K562 (cell line): Measurements from ENCODE around the gene PUM2. TPM values are rescaled to one million over a fixed set of nuclear protein-coding genes. Genes with fewer than 3 reads are reported as not detected.

ENCODE experiments used
- ATAC-seq: fragments of 200-7000 bp; cut with Tn5 transposase; 3 replicates; pipeline ENCODE4 v1.9.1; 2020; ENCODE audit warnings: moderate library complexity
- BruUV-seq: library from RNA; stranded (reverse); fragments of 400-500 nt; replicated peaks from 2 replicates; lab custom pipeline; 2021; lab: Mats Ljungman, UMichigan
- CTCF ChIA-PET: fragments of 300-600 bp; formaldehyde crosslinking; extraction: SDS; loops from one replicate; lab custom pipeline; 2021; ENCODE audit warnings: low intra/inter-chr PET ratio; lab: Yijun Ruan, JAX
- POLR2A ChIA-PET: fragments of 300-600, 350-650 bp; sonication (Branson Sonifier 250); formaldehyde crosslinking; extraction: SDS; loops from one replicate; lab custom pipeline; 2021; ENCODE audit warnings: antibody characterized with exemption, inconsistent platforms; lab: Yijun Ruan, JAX
- DNase-seq, 4 experiments: peaks; one replicate each; pipeline versions ENCODE4 v3.0.0 to v3.0.0-alpha.2; 2011 to 2018; ENCODE audit warnings: low spot score in 3 of 4, mixed read lengths in 3 of 4; ENCODE audit errors: extremely low read depth in 1 of 4
- FAIRE-seq: peaks from 2 replicates; lab custom pipeline; 2011; peaks lifted over from hg19 to GRCh38; lab: Jason Lieb, UNC
- H2AFZ ChIP-seq: 2 replicates; pipeline ENCODE4 v1.6.0; 2011; ENCODE audit warnings: low read depth, low read length, control low read depth, inconsistent platforms
- H3K27ac ChIP-seq: fragments of 200-600 bp; 3 replicates; pipeline ENCODE4 v1.8.0; 2011; ENCODE audit warnings: low read depth, mild to moderate bottlenecking, control low read depth, inconsistent platforms, low read length, moderate library complexity, mixed read lengths; ENCODE audit errors: extremely low read depth
- H3K27me3 ChIP-seq, 2 experiments: fragments of 300-600 bp in 1 of 2; 2 replicates in 1 of 2; 3 replicates in 1 of 2; pipeline versions ENCODE4 v1.6.0 to v1.8.0; 2011; ENCODE audit warnings: inconsistent platforms in 2 of 2, low read length in 2 of 2, mild to moderate bottlenecking in 1 of 2, mixed read lengths in 1 of 2, moderate library complexity in 1 of 2; ENCODE audit not compliant: control insufficient read depth in 2 of 2, insufficient read depth in 2 of 2
- H3K36me3 ChIP-seq: fragments of 300-600 bp; 3 replicates; pipeline ENCODE4 v1.8.0; 2011; ENCODE audit warnings: mild to moderate bottlenecking, low read length, inconsistent platforms; ENCODE audit not compliant: control insufficient read depth, insufficient read depth
- H3K4me1 ChIP-seq, 2 experiments: fragments of 200-600 bp in 1 of 2; replicated peaks in 1 of 2; 2 replicates in 1 of 2; 3 replicates in 1 of 2; pipeline versions ENCODE4 v1.5.1 to v1.8.0; 2011; ENCODE audit warnings: inconsistent platforms in 2 of 2, low read length in 2 of 2, mild to moderate bottlenecking in 1 of 2, mixed read lengths in 1 of 2, moderate library complexity in 1 of 2; ENCODE audit not compliant: control insufficient read depth in 2 of 2, insufficient read depth in 2 of 2
- H3K4me2 ChIP-seq: 2 replicates; pipeline ENCODE4 v1.6.1; 2011; ENCODE audit warnings: low read length, control low read depth, inconsistent platforms, mixed read lengths; ENCODE audit not compliant: insufficient read depth
- H3K4me3 ChIP-seq: fragments of 200-600 bp; sonication (generic), shearing (Covaris generic); 2 replicates; pipeline ENCODE4 v1.5.1; 2016; ENCODE audit warnings: control low read depth, inconsistent platforms
- H3K79me2 ChIP-seq: fragments of 200-600 bp; 3 replicates; pipeline ENCODE4 v1.8.0; 2011; ENCODE audit warnings: low read length, inconsistent platforms; ENCODE audit not compliant: control insufficient read depth, insufficient read depth
- H3K9ac ChIP-seq, 2 experiments: 2 replicates each; pipeline versions ENCODE4 v1.6.0 to v1.6.1; 2011; ENCODE audit warnings: low read depth in 2 of 2, low read length in 2 of 2, control low read depth in 1 of 2, inconsistent platforms in 1 of 2, mild to moderate bottlenecking in 1 of 2, mixed read lengths in 1 of 2; ENCODE audit not compliant: insufficient read depth in 1 of 2
- H3K9me1 ChIP-seq: one replicate; pipeline ENCODE4 v1.6.0; 2011; ENCODE audit warnings: inconsistent platforms, mild to moderate bottlenecking, low read length, moderate library complexity; ENCODE audit not compliant: control insufficient read depth, insufficient read depth
- H3K9me3 ChIP-seq: replicated peaks from 2 replicates; pipeline ENCODE4 v1.5.1; 2011; ENCODE audit warnings: low read depth, low read length, inconsistent platforms; ENCODE audit not compliant: control insufficient read depth, insufficient read depth
- H4K20me1 ChIP-seq: replicated peaks from 2 replicates; pipeline ENCODE4 v1.6.1; 2011; ENCODE audit warnings: low read length, inconsistent platforms, mixed read lengths; ENCODE audit not compliant: control insufficient read depth, insufficient read depth
- CHD2 ChIP-seq: IDR thresholded peaks from 2 replicates; pipeline ENCODE4 v1.6.1; 2011; ENCODE audit warnings: low read depth, low read length
- CREM ChIP-seq: IDR thresholded peaks from 2 replicates; pipeline ENCODE4 v1.6.1; 2014; ENCODE audit warnings: antibody characterized with exemption, low read depth
- ESRRB ChIP-seq: fragments of 250-450 bp; sonication (Bioruptor Pico); IDR thresholded peaks from 2 replicates; pipeline ENCODE4 v1.5.0; 2020; ENCODE audit warnings: mild to moderate bottlenecking, moderate library complexity, borderline replicate concordance
- MITF ChIP-seq: IDR thresholded peaks from 2 replicates; pipeline ENCODE4 v1.6.1; 2014; ENCODE audit warnings: antibody characterized with exemption
- MXI1 ChIP-seq: IDR thresholded peaks from 2 replicates; pipeline ENCODE4 v1.6.1; 2011; ENCODE audit warnings: low read depth, mild to moderate bottlenecking, improper control_type of control experiment, low read length
- RBBP5 ChIP-seq: fragments of 200-600 bp; sonication (generic); IDR thresholded peaks from 2 replicates; pipeline ENCODE4 v1.6.1; 2012; ENCODE audit warnings: borderline replicate concordance, mild to moderate bottlenecking, low read length, control low read depth, inconsistent platforms; ENCODE audit not compliant: insufficient read depth, poor library complexity, severe bottlenecking
- RBM25 ChIP-seq: fragments of 200-400 bp; formaldehyde crosslinking; IDR thresholded peaks from 2 replicates; pipeline ENCODE4 v1.6.1; 2018; ENCODE audit warnings: low read length, low read depth, moderate library complexity; ENCODE audit not compliant: severe bottlenecking
- RFX1 ChIP-seq: fragments of 450-650 bp; IDR thresholded peaks from 2 replicates; pipeline ENCODE4 v1.6.1; 2016; ENCODE audit warnings: mild to moderate bottlenecking, moderate library complexity
- SP1 ChIP-seq: sonication (generic); formaldehyde crosslinking; IDR thresholded peaks from 2 replicates; pipeline ENCODE4 v1.8.1; 2022; ENCODE audit warnings: mild to moderate bottlenecking, missing genetic modification reagents
- ZBTB12 ChIP-seq: fragments of 250-450 bp; sonication (Bioruptor Pico); IDR thresholded peaks from 2 replicates; pipeline ENCODE4 v1.4.0; 2020
- ZNF384 ChIP-seq: IDR thresholded peaks from 2 replicates; pipeline ENCODE4 v1.6.1; 2012; ENCODE audit warnings: low read depth, low read length, improper control_type of control experiment
- ZNF398 ChIP-seq: fragments of 250-450 bp; sonication (Bioruptor Pico); IDR thresholded peaks from 2 replicates; pipeline ENCODE4 v1.8.0; 2021; ENCODE audit warnings: moderate library complexity, mild to moderate bottlenecking, inconsistent platforms
- WGBS: fragments of 100-300 bp; shearing (Covaris generic); methylation state at CpG from one replicate; pipeline ENCODE4 v1.1.6; 2016; ENCODE audit warnings: low coverage, mixed read lengths; ENCODE audit not compliant: insufficient coverage; ENCODE audit errors: missing lambda C conversion rate; 5-methylcytosine and 5-hydroxymethylcytosine counted together
- in situ Hi-C: fragments of 300-500 bp; cut with MboI; formaldehyde crosslinking; loops from 4 replicates; pipeline ENCODE4 v1.15.0; 2018; ENCODE audit warnings: inconsistent platforms, mixed read lengths
- intact Hi-C: fragments of 100-400 bp; cut with micrococcal nuclease; formaldehyde crosslinking; loops from 2 replicates; pipeline ENCODE4 v1.14.2; 2022
- polyA plus RNA-seq, 8 experiments: library from polyadenylated mRNA; depleted of rRNA in 4 of 8; stranded (reverse) in 5 of 8; unstranded in 3 of 8; fragments of >200 nt; fragmentation: Nextera tagmentation in 2 of 8; fragmentation: Illumina TruSeq in 1 of 8; extraction: Ambion mirVana in 2 of 8; extraction: Trizol in 1 of 8; gene quantifications; 2 replicates each; pipeline versions ENCODE4 v1.2.1 to v1.2.3, GENCODE V29; 2011 to 2014; ENCODE audit warnings: inconsistent platforms in 1 of 8, missing spikeins in 1 of 8
- total RNA-seq, 7 experiments: library from RNA; depleted of rRNA in 6 of 7; stranded (reverse); fragments of >200 nt in 6 of 7; fragmentation: Illumina TruSeq in 2 of 7; extraction: Trizol in 2 of 7; gene quantifications; 2 replicates each; pipeline versions ENCODE4 v1.2.1 to v1.2.3, GENCODE V29; 2011 to 2021; ENCODE audit warnings: low replicate concordance in 1 of 7

PUM2 gene
- total and polyA plus RNA-seq, 9 of the 15 experiments (the other 6 are each of a cell fraction or from before 2014, with no cell fraction given): 13.4 to 61.9 (median 28.3) TPM

GRCh38 chr2:20362701-20363435 is 12.2 kb upstream of the PUM2 start (continued):
- TF ChIP-seq MITF: no peak
- no peak for TF ChIP-seq RBBP5
- TF ChIP-seq CREM: no peak
- TF ChIP-seq MXI1: no peak
- no peak for TF ChIP-seq ZBTB12
- no peak for TF ChIP-seq ESRRB (CRISPR knock-in tag)
- TF ChIP-seq, all 486 proteins: peak for 0

GRCh38 chr2:20361893-20362292 is 11.2 kb upstream of the PUM2 start:
- H3K36me3 ChIP-seq: no peaks in the 10 kb centered on the region
- no TSS peak for BruUV-seq
- peaks cover 0 to 12% of the 10 kb centered on the region in 2 experiments; a peak in 1 of 5 replicates for H3K27me3 ChIP-seq
- no peaks in the 10 kb centered on the region for H3K79me2 ChIP-seq
- POLR2A ChIA-PET: no interaction called here
- no peak overlapping the region for H3K9ac ChIP-seq
- no peak overlapping the region for H3K4me2 ChIP-seq
- TF ChIP-seq ZNF398 (CRISPR knock-in tag) (no peak), ZNF384 (no peak), CHD2 (peak; percentile 85), RBM25 (peak; percentile 7), SP1 (no peak), RFX1 (peak; percentile 20; the same call in 1 of the 2 replicates)
- TF ChIP-seq, all 486 proteins: peak for 3
- peak in 1 of 4 experiments; percentile 16 for DNase-seq
- intact Hi-C loops (no loop called here), in situ Hi-C loops (no loop called here)
- Histone ChIP-seq H2AFZ (peak overlapping the region; percentile 57), H3K27ac (no peak overlapping the region), H3K9me3 (no peaks in the 10 kb centered on the region; the same call in 1 of the 2 replicates), H4K20me1 (no peaks in the 10 kb centered on the region), H3K4me1 (no peaks in the 10 kb centered on the region), H3K4me3 (no peak overlapping the region), H3K9me1 (no peaks in the 10 kb centered on the region)
- ATAC-seq: peak; percentile 68
- WGBS: 30% methylated on average over 4 of the region's 4 CpGs
- CTCF ChIA-PET: no interaction called here
- FAIRE-seq: no peak
